AG10803 (cell line): ENCODE data around the gene SAMD4A.

Experiments
- DNase-seq: peaks from one replicate; pipeline ENCODE4 v3.0.0; 2010; ENCODE audit warnings: low read depth
- H3K4me3 ChIP-seq: 2 replicates; pipeline ENCODE4 v1.5.1; 2011; ENCODE audit warnings: mild to moderate bottlenecking, low read length, control low read depth
- TF ChIP-seq, protein P1 (sequence below): conservative IDR thresholded peaks from 2 replicates; pipeline ENCODE4 v1.5.1; 2011; ENCODE audit warnings: mild to moderate bottlenecking, low read length, control low read depth, inconsistent platforms

Gene SAMD4A

DNA sequence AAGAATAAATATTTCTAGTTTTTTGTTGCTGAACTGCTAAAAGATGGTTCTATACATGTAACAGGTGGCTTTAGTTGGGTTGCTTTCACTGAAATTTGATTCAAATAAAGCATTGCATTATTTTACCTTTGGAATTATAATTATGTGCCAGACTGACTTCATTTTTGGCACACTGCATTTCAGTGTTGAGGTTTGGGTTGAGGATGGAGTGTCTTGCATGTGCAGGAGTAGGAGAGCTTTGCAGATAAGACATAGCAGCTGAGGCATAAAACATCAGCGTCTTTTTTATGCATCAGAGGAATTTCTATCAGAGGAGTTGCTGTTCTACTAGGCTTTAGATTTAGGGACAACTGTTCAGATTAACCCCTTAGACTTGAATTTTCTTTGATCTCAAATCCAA lies 17.2 kb downstream of the SAMD4A start:
- H3K4me3 ChIP-seq, result no peak overlapping the region
- TF ChIP-seq, protein P1, sequence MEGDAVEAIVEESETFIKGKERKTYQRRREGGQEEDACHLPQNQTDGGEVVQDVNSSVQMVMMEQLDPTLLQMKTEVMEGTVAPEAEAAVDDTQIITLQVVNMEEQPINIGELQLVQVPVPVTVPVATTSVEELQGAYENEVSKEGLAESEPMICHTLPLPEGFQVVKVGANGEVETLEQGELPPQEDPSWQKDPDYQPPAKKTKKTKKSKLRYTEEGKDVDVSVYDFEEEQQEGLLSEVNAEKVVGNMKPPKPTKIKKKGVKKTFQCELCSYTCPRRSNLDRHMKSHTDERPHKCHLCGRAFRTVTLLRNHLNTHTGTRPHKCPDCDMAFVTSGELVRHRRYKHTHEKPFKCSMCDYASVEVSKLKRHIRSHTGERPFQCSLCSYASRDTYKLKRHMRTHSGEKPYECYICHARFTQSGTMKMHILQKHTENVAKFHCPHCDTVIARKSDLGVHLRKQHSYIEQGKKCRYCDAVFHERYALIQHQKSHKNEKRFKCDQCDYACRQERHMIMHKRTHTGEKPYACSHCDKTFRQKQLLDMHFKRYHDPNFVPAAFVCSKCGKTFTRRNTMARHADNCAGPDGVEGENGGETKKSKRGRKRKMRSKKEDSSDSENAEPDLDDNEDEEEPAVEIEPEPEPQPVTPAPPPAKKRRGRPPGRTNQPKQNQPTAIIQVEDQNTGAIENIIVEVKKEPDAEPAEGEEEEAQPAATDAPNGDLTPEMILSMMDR, result no peak

DNA sequence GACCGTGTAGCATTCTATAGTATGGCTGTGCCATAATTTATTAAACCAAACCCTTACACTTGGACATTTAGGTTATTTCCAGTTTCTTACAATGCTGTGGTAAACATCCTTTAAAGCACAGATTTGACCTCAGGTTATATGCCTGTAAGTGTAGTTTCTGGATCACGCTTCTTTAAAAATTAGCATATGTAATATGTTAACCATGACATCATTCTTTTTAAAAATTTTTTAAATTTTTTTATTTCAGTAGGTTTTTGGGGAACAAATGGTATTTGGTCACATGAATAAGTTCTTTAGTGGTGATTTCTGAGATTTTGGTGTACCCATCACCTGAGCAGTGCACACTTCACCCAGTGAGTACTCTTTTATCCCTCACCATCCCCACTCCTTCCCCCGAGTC lies 18.3 kb downstream of the SAMD4A start:
- no peak for DNase-seq
- no peak overlapping the region for H3K4me3 ChIP-seq
- TF ChIP-seq, protein P1, result no peak

More for the DNA sequence above, 17.2 kb downstream of the SAMD4A start:
- no peak for DNase-seq

DNA sequence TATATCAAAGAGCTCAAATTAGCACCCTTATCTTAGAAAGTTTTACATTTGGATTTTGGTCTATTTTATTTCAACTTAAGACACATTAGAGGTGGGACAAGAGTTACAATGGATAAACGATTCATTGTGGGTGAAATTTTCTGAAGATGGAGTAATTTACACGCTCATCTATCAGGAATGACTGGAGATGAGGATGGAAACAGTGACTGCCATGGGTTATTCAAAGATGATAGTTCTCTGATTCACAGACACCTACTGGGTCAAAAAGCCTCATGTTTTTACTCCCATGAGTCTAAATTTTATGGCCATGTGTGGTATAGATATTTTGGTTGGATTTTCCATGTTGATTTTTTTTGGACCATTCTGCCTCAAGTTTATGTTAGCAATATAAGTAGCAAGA lies 22.1 kb downstream of the SAMD4A start:
- H3K4me3 ChIP-seq, result no peak overlapping the region
- peak; percentile 37 for DNase-seq
- TF ChIP-seq, protein P1, result no peak

DNA sequence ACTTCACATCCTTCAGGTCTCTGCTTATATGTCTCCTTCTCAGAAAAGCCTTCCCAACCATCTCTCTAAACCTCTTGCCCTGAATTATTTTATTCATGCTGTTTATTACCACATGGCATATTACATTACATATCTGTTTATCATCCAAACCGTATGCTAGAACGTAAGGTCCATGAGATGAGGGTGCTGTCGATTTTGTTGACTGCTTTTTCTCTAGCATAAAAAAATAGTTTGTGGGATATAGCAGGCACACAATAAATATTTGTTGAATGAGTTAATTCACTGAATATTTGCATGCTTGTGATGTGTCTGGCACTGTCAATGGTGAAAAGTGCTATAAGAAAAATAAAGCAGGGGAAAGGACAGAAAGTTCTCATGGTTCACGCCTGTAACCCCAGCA lies 22.9 kb downstream of the SAMD4A start:
- H3K4me3 ChIP-seq, result no peak overlapping the region
- TF ChIP-seq, protein P1, result no peak
- peak; percentile 54 for DNase-seq

DNA sequence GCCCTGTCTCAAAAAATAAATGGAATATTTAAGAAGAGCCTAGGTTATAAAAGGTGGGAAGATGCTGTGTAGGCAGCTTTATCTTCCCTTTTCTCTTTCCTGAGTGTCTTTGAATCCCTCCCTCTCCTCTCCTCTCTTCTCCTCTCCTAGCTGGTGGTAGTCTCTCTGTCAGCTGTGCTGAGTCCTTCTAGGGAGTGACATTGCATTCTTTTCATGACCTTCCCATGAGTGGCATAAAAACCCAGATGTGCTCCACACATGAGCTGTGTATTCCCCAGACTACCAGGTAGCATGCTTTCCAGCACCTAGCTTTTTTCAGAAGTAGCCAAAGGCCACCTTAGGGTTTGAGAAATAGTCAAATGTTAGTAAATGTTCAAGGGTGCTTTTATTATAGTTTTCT lies 23.6 kb downstream of the SAMD4A start:
- no peak for DNase-seq
- TF ChIP-seq, protein P1, result no peak
- H3K4me3 ChIP-seq, result no peak overlapping the region

DNA sequence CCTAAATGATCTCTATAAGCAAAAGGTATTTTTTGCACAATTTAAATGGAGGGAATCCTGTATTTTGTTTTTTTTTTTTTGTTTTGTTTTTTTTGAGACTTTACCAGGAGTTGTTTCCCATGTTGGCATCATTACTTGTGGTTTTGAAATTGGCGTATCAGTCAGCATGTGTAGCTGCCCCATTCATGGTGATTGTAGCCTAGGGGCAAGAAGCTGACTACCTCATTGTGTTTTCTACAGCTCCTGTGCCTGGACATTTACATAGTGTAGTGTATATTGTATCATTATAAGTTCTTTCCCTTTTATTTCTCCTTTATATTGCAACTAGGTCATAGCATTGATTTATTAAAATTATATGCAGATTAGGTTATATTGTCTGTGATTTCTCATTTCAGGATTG lies 24.5 kb downstream of the SAMD4A start:
- TF ChIP-seq, protein P1, result no peak
- DNase-seq, result peak; percentile 53
- no peak overlapping the region for H3K4me3 ChIP-seq

DNA sequence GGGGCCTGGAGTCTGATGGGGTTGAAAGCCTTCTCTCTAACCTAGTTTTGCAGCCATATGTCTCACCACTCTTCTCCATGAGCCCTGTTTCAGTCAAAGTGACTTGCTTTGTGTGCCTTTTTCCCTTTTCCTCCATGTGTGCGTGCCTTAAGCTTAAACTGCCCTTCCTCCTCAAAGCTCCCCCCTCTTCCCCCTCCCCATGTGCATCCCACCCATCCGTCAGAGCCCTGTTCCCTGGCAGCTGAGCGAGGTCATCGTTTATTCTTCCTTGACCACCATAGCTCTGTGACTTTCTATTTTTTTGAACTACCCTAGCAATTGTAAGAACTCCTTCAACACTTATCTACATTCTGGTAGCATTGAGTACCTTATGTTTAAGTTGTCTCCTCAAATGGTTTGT lies 24.9 kb downstream of the SAMD4A start:
- TF ChIP-seq, protein P1, result no peak
- DNase-seq, result no peak
- H3K4me3 ChIP-seq, result no peak overlapping the region
